GOT3 (cell line): ENCODE results near the gene CP.
"Not testable (repeated sequence)": the region's sequence is repeated elsewhere in the genome, so short reads cannot be mapped to it uniquely, and the experiment has no call there.

Source experiments
- DNase-seq: peaks from one replicate; lab custom pipeline; 2025; ENCODE audit warnings: mixed read lengths; lab: John Stamatoyannopoulos, UW

Gene CP

GRCh38 chr3:149227591-149228268 is 6.1 kb upstream of the CP start:
- no peak for DNase-seq

GRCh38 chr3:149226776-149227175 is 5.1 kb upstream of the CP start:
- DNase-seq, result no peak

- no peak for DNase-seq
Observed at GRCh38 chr3:149224736-149225594, 3.3 kb upstream of the CP start.

GRCh38 chr3:149223461-149223820 is 1.8 kb upstream of the CP start:
- no peak for DNase-seq

GRCh38 chr3:149219380-149220121 is 2.1 kb downstream of the CP start:
- not testable (repeated sequence) for DNase-seq

GRCh38 chr3:149217347-149217746 is 4.3 kb downstream of the CP start:
- DNase-seq, result no peak

- DNase-seq, result no peak
Observed at GRCh38 chr3:149216193-149216869, 5.3 kb downstream of the CP start.

GRCh38 chr3:149215515-149215914 is 6.1 kb downstream of the CP start:
- DNase-seq, result no peak

- DNase-seq, result no peak
Observed at GRCh38 chr3:149214702-149215101, 6.9 kb downstream of the CP start.

GRCh38 chr3:149212386-149212785 is 9.2 kb downstream of the CP start:
- no peak for DNase-seq

- no peak for DNase-seq
Observed at GRCh38 chr3:149209431-149209830, 12.2 kb downstream of the CP start.

GRCh38 chr3:149207475-149207874 is 14.2 kb downstream of the CP start:
- DNase-seq, result no peak

GRCh38 chr3:149204390-149204991 is 17.1 kb downstream of the CP start:
- no peak for DNase-seq

- DNase-seq, result no peak
Observed at GRCh38 chr3:149203758-149204157, 17.9 kb downstream of the CP start.

- DNase-seq, result no peak
Observed at GRCh38 chr3:149199474-149199873, 22.2 kb downstream of the CP start.

- no peak for DNase-seq
Observed at GRCh38 chr3:149198611-149199010, 23.0 kb downstream of the CP start.

GRCh38 chr3:149197669-149198068 is 24.0 kb downstream of the CP start:
- DNase-seq, result no peak

GRCh38 chr3:149196805-149197592 is 24.6 kb downstream of the CP start:
- not testable (repeated sequence) for DNase-seq

GRCh38 chr3:149195221-149195620 is 26.4 kb downstream of the CP start:
- DNase-seq, result no peak

- no peak for DNase-seq
Observed at GRCh38 chr3:149188494-149188893, 33.1 kb downstream of the CP start.

GRCh38 chr3:149186721-149187120 is 34.9 kb downstream of the CP start:
- no peak for DNase-seq
